ENCODE results near the gene MAOB.

The MAOB gene

GRCh38 chrX:43745938-43746721 is 136.1 kb downstream of the MAOB start:
- H3K79me2 ChIP-seq (ENCODE audit: control insufficient read depth, low read length), result no peaks in the 10 kb centered on the region
- no peak for TF ChIP-seq CTCF (IDR thresholded peaks at IDR 0.05; ENCODE audit: low read depth, low read length, poor library complexity, severe bottlenecking)
- TF ChIP-seq EZH2phosphoT487 (IDR thresholded peaks at IDR 0.05; ENCODE audit: borderline replicate concordance, low read length), result no peak

GRCh38 chrX:43744284-43744683 is 138.0 kb downstream of the MAOB start:
- Histone ChIP-seq H3F3A (ENCODE audit: control insufficient read depth, insufficient read depth) (no peaks in the 10 kb centered on the region), H3K27me3 (ENCODE audit: control insufficient read depth, low read length) (no peaks in the 10 kb centered on the region), H3K4me2 (ENCODE audit: low read length) (no peak overlapping the region), H3K36me3 (ENCODE audit: control insufficient read depth, low read length) (no peaks in the 10 kb centered on the region), H4K20me1 (ENCODE audit: control insufficient read depth, insufficient read depth, low read depth, low read length) (no peaks in the 10 kb centered on the region), H3K9me3 (ENCODE audit: control insufficient read depth, insufficient read depth, low read length) (no peaks in the 10 kb centered on the region), H3K9me2 (replicated peaks; ENCODE audit: control insufficient read depth, low read length) (no peaks in the 10 kb centered on the region), H3K4me1 (ENCODE audit: control insufficient read depth, low read length) (no peaks in the 10 kb centered on the region), H3K4me3 (ENCODE audit: low read length) (no peak overlapping the region), H3K79me2 (ENCODE audit: control insufficient read depth, low read length) (no peaks in the 10 kb centered on the region), H3K27ac (ENCODE audit: low read depth, low read length) (no peak overlapping the region)
- TF ChIP-seq CTCF (IDR thresholded peaks at IDR 0.05; ENCODE audit: low read depth, low read length, poor library complexity, severe bottlenecking) (no peak), EZH2phosphoT487 (IDR thresholded peaks at IDR 0.05; ENCODE audit: borderline replicate concordance, low read length) (no peak)

More at GRCh38 chrX:43745938-43746721, 136.1 kb downstream of the MAOB start:
- no peak overlapping the region for H3K4me3 ChIP-seq (ENCODE audit: low read length)
- H3K9me3 ChIP-seq (ENCODE audit: control insufficient read depth, insufficient read depth, low read length), result no peaks in the 10 kb centered on the region
- H3K36me3 ChIP-seq (ENCODE audit: control insufficient read depth, low read length), result no peaks in the 10 kb centered on the region
- no peaks in the 10 kb centered on the region for H3K9me2 ChIP-seq (replicated peaks; ENCODE audit: control insufficient read depth, low read length)
- H3K4me2 ChIP-seq (ENCODE audit: low read length), result no peak overlapping the region
- no peaks in the 10 kb centered on the region for H4K20me1 ChIP-seq (ENCODE audit: control insufficient read depth, insufficient read depth, low read depth, low read length)
- H3K27ac ChIP-seq (ENCODE audit: low read depth, low read length), result no peak overlapping the region
- H3K4me1 ChIP-seq (ENCODE audit: control insufficient read depth, low read length), result no peaks in the 10 kb centered on the region
- no peaks in the 10 kb centered on the region for H3F3A ChIP-seq (ENCODE audit: control insufficient read depth, insufficient read depth)
- H3K27me3 ChIP-seq (ENCODE audit: control insufficient read depth, low read length), result no peaks in the 10 kb centered on the region

- TF ChIP-seq EZH2phosphoT487 (IDR thresholded peaks at IDR 0.05; ENCODE audit: borderline replicate concordance, low read length) (no peak), CTCF (IDR thresholded peaks at IDR 0.05; ENCODE audit: low read depth, low read length, poor library complexity, severe bottlenecking) (no peak)
- H3K36me3 ChIP-seq (ENCODE audit: control insufficient read depth, low read length), result no peaks in the 10 kb centered on the region
- no peak overlapping the region for H3K4me3 ChIP-seq (ENCODE audit: low read length)
- H3K9me2 ChIP-seq (replicated peaks; ENCODE audit: control insufficient read depth, low read length), result no peaks in the 10 kb centered on the region
- H3K4me1 ChIP-seq (ENCODE audit: control insufficient read depth, low read length), result no peaks in the 10 kb centered on the region
- H3K27me3 ChIP-seq (ENCODE audit: control insufficient read depth, low read length), result no peaks in the 10 kb centered on the region
- H3F3A ChIP-seq (ENCODE audit: control insufficient read depth, insufficient read depth), result no peaks in the 10 kb centered on the region
- no peak overlapping the region for H3K4me2 ChIP-seq (ENCODE audit: low read length)
- no peaks in the 10 kb centered on the region for H3K79me2 ChIP-seq (ENCODE audit: control insufficient read depth, low read length)
- H3K27ac ChIP-seq (ENCODE audit: low read depth, low read length), result no peak overlapping the region
- H4K20me1 ChIP-seq (ENCODE audit: control insufficient read depth, insufficient read depth, low read depth, low read length), result no peaks in the 10 kb centered on the region
- H3K9me3 ChIP-seq (ENCODE audit: control insufficient read depth, insufficient read depth, low read length), result no peaks in the 10 kb centered on the region
These were observed 139.0 kb downstream of the MAOB start for GRCh38 chrX:43743100-43743822.

Data from DOHH2 (cell line).